ENCODE measurements around the gene SLC7A8.

GRCh38 chr14:23163830-23164229, 19.6 kb downstream of the SLC7A8 start:
- TF ChIP-seq CTCF (tag by site-specific recombination; IDR thresholded peaks at IDR 0.05) (no peak), ZNF529 (tag by site-specific recombination; IDR thresholded peaks at IDR 0.05; ENCODE audit: insufficient replicate concordance) (no peak), SP2 (tag by site-specific recombination; IDR thresholded peaks at IDR 0.05) (no peak), ZNF555 (tag by site-specific recombination; conservative IDR thresholded peaks at IDR 0.05) (no peak), ZBTB11 (tag by site-specific recombination; conservative IDR thresholded peaks at IDR 0.05; ENCODE audit: low read depth) (no peak), KLF7 (tag by site-specific recombination; IDR thresholded peaks at IDR 0.05; ENCODE audit: borderline replicate concordance) (no peak), SALL2 (tag by site-specific recombination; IDR thresholded peaks at IDR 0.05; ENCODE audit: borderline replicate concordance) (no peak), MEIS1 (CRISPR knock-in tag; IDR thresholded peaks at IDR 0.05; ENCODE audit: borderline replicate concordance) (no peak), ZNF843 (tag by site-specific recombination; IDR thresholded peaks at IDR 0.05) (no peak)
